H9 (cell line): ENCODE data around the gene RTP1. TPM values are rescaled to one million over a fixed set of nuclear protein-coding genes. Genes with fewer than 3 reads are reported as not detected.

Source experiments
- DNase-seq: peaks from one replicate; pipeline ENCODE4 v3.0.0-alpha.2; 2017
- H2AFZ ChIP-seq: one replicate; pipeline ENCODE4 v1.6.1; 2013; ENCODE audit warnings: mild to moderate bottlenecking, low read length, control low read depth, moderate library complexity
- H2AK5ac ChIP-seq: 2 replicates; pipeline ENCODE4 v1.6.1; 2013; ENCODE audit warnings: low read length, control low read depth, mixed read lengths; ENCODE audit not compliant: insufficient read length
- H2BK120ac ChIP-seq: one replicate; pipeline ENCODE4 v1.6.1; 2013; ENCODE audit warnings: low read depth, mild to moderate bottlenecking, low read length, control low read depth, inconsistent platforms; ENCODE audit not compliant: poor library complexity, severe bottlenecking
- H2BK12ac ChIP-seq: 2 replicates; pipeline ENCODE4 v1.6.1; 2013; ENCODE audit warnings: low read length, control low read depth, mixed read lengths, low read depth; ENCODE audit not compliant: insufficient read length
- H2BK15ac ChIP-seq: 2 replicates; pipeline ENCODE4 v1.6.1; 2013; ENCODE audit warnings: low read depth, low read length, control low read depth
- H2BK20ac ChIP-seq: one replicate; pipeline ENCODE4 v1.6.1; 2013; ENCODE audit warnings: low read depth, mild to moderate bottlenecking, low read length, control low read depth, inconsistent platforms; ENCODE audit not compliant: poor library complexity, severe bottlenecking
- H2BK5ac ChIP-seq: 2 replicates; pipeline ENCODE4 v1.6.1; 2013; ENCODE audit warnings: low read length, control low read depth, mixed read lengths; ENCODE audit not compliant: insufficient read length
- H3K14ac ChIP-seq: 2 replicates; pipeline ENCODE4 v1.6.1; 2013; ENCODE audit warnings: low read length, control low read depth; ENCODE audit not compliant: insufficient read depth
- H3K18ac ChIP-seq: 2 replicates; pipeline ENCODE4 v1.6.1; 2013; ENCODE audit warnings: low read depth, mild to moderate bottlenecking, mixed read lengths, low read length, control low read depth; ENCODE audit not compliant: insufficient read length
- H3K23ac ChIP-seq: 2 replicates; pipeline ENCODE4 v1.6.1; 2013; ENCODE audit warnings: low read length, control low read depth, mixed read lengths, low read depth; ENCODE audit not compliant: insufficient read length
- H3K23me2 ChIP-seq: 2 replicates; pipeline ENCODE4 v1.6.1; 2013; ENCODE audit warnings: low read depth, mild to moderate bottlenecking, mixed read lengths, low read length, control low read depth; ENCODE audit not compliant: insufficient read length, poor library complexity, severe bottlenecking
- H3K27ac ChIP-seq: 2 replicates; pipeline ENCODE4 v1.5.1; 2013; ENCODE audit warnings: low read length, control low read depth, mixed read lengths, low read depth; ENCODE audit not compliant: insufficient read length
- H3K27me3 ChIP-seq: 2 replicates; pipeline ENCODE4 v1.6.1; 2013; ENCODE audit warnings: low read length, control low read depth, inconsistent platforms; ENCODE audit not compliant: insufficient read depth
- H3K4ac ChIP-seq: 2 replicates; pipeline ENCODE4 v1.6.1; 2013; ENCODE audit warnings: low read depth, mild to moderate bottlenecking, control low read depth, inconsistent platforms, low read length, moderate library complexity
- H3K4me1 ChIP-seq: 2 replicates; pipeline ENCODE4 v1.6.1; 2013; ENCODE audit warnings: low read length, control low read depth, inconsistent platforms; ENCODE audit not compliant: insufficient read depth
- H3K4me2 ChIP-seq: 2 replicates; pipeline ENCODE4 v1.6.1; 2013; ENCODE audit warnings: low read length, control low read depth, mixed read lengths; ENCODE audit not compliant: insufficient read length, insufficient read depth
- H3K56ac ChIP-seq: 2 replicates; pipeline ENCODE4 v1.6.1; 2013; ENCODE audit warnings: low read depth, mild to moderate bottlenecking, mixed read lengths, low read length, control low read depth; ENCODE audit not compliant: insufficient read length
- H3K79me1 ChIP-seq: 2 replicates; pipeline ENCODE4 v1.6.1; 2013; ENCODE audit warnings: low read depth, mild to moderate bottlenecking, moderate library complexity, low read length, control low read depth, inconsistent platforms; ENCODE audit not compliant: insufficient read depth, poor library complexity, severe bottlenecking
- H3K79me2 ChIP-seq: 2 replicates; pipeline ENCODE4 v1.6.1; 2013; ENCODE audit warnings: low read length, control low read depth, inconsistent platforms; ENCODE audit not compliant: insufficient read depth
- H3K9ac ChIP-seq: 2 replicates; pipeline ENCODE4 v1.6.1; 2013; ENCODE audit warnings: low read length, control low read depth, mixed read lengths; ENCODE audit not compliant: insufficient read length; ENCODE audit errors: extremely low read depth
- H3K9me3 ChIP-seq: one replicate; pipeline ENCODE4 v1.6.1; 2013; ENCODE audit warnings: low read depth, low read length, inconsistent platforms; ENCODE audit not compliant: control insufficient read depth
- H3T11ph ChIP-seq: one replicate; pipeline ENCODE4 v1.6.1; 2013; ENCODE audit warnings: mild to moderate bottlenecking, low read length, control low read depth, inconsistent platforms
- H4K20me1 ChIP-seq: one replicate; pipeline ENCODE4 v1.6.1; 2013; ENCODE audit not compliant: control insufficient read depth, insufficient read length, insufficient read depth
- H4K5ac ChIP-seq: 2 replicates; pipeline ENCODE4 v1.6.1; 2013; ENCODE audit warnings: low read depth, mild to moderate bottlenecking, mixed read lengths, low read length, control low read depth; ENCODE audit not compliant: insufficient read length
- H4K8ac ChIP-seq: replicated peaks from 2 replicates; pipeline ENCODE4 v1.6.1; 2013; ENCODE audit warnings: low read length, control low read depth, mixed read lengths, low read depth; ENCODE audit not compliant: insufficient read length
- H4K91ac ChIP-seq: 2 replicates; pipeline ENCODE4 v1.6.1; 2013; ENCODE audit warnings: low read depth, mild to moderate bottlenecking, moderate library complexity, mixed read lengths, low read length, control low read depth; ENCODE audit not compliant: insufficient read length
- H3K27ac Mint-ChIP-seq, 3 experiments: 2 replicates in 2 of 3; 3 replicates in 1 of 3; pipeline ENCODE4 v1.8.0; 2020 to 2021; ENCODE audit warnings: mixed read lengths in 3 of 3, mild to moderate bottlenecking in 1 of 3, moderate library complexity in 1 of 3
- H3K27me3 Mint-ChIP-seq: 2 replicates; pipeline ENCODE4 v1.8.0; 2021; ENCODE audit warnings: low read depth, mild to moderate bottlenecking, moderate library complexity, mixed read lengths
- H3K36me3 Mint-ChIP-seq, 3 experiments: 2 replicates in 2 of 3; 3 replicates in 1 of 3; pipeline ENCODE4 v1.8.0; 2020 to 2021; ENCODE audit warnings: low read depth in 3 of 3, mixed read lengths in 3 of 3; ENCODE audit not compliant: insufficient read depth in 1 of 3
- H3K4me1 Mint-ChIP-seq, 2 experiments: 2 replicates each; pipeline ENCODE4 v1.8.0; 2020; ENCODE audit warnings: mixed read lengths in 2 of 2
- H3K4me3 Mint-ChIP-seq, 2 experiments: 2 replicates in 1 of 2; 3 replicates in 1 of 2; pipeline ENCODE4 v1.8.0; 2020 to 2021; ENCODE audit warnings: mild to moderate bottlenecking in 2 of 2, mixed read lengths in 2 of 2, moderate library complexity in 1 of 2
- H3K9me3 Mint-ChIP-seq, 2 experiments: 2 replicates in 1 of 2; 3 replicates in 1 of 2; pipeline ENCODE4 v1.8.0; 2020; ENCODE audit warnings: mild to moderate bottlenecking in 2 of 2, mixed read lengths in 2 of 2, moderate library complexity in 1 of 2
- CTCF ChIP-seq: fragments of 200-600 bp; sonication (generic); conservative IDR thresholded peaks from 3 replicates; pipeline ENCODE4 v1.8.0; 2021; ENCODE audit warnings: antibody characterized with exemption, mild to moderate bottlenecking
- WGBS: extraction: QIAGEN DNeasy Blood & Tissue Kit; methylation state at CpG from one replicate; pipeline ENCODE4 v1.1.7; 2013; ENCODE audit warnings: missing lambda C conversion rate, low lambda C conversion rate, mixed read lengths; ENCODE audit not compliant: insufficient read length; ENCODE audit errors: extremely low coverage; 5-methylcytosine and 5-hydroxymethylcytosine counted together
- total RNA-seq: library from RNA; stranded (reverse); gene quantifications from 2 replicates; pipeline ENCODE4 v1.2.1, GENCODE V29; 2021

RTP1 gene
- total RNA-seq, 1 experiment from 2014 or later = 6.6 TPM

GRCh38 chr3:187247398-187247797, 50.1 kb downstream of the RTP1 start:
- WGBS = no CpG with 5 or more reads among the region's 3 CpGs
- Mint-ChIP-seq H3K27me3 (peaks cover 2% of the 10 kb centered on the region), H3K27ac (no peak overlapping the region), H3K4me3 (no peak overlapping the region), H3K4me1 (peaks cover 20 to 30% of the 10 kb centered on the region in 2 experiments), H3K9me3 (peaks cover 0 to 3% of the 10 kb centered on the region in 2 experiments; a peak in 1 of 5 replicates), H3K36me3 (peaks cover 0 to 4% (median 3%) of the 10 kb centered on the region in 3 experiments; a peak in 3 of 7 replicates)
- Histone ChIP-seq H3K27ac (no peak overlapping the region), H4K20me1 (no peaks in the 10 kb centered on the region), H2BK5ac (no peak overlapping the region), H4K8ac (no peak overlapping the region), H2BK20ac (no peak overlapping the region), H4K91ac (no peak overlapping the region), H2BK12ac (no peak overlapping the region), H2BK15ac (no peak overlapping the region), H3K9ac (no peak overlapping the region), H3K4me1 (peaks cover 5% of the 10 kb centered on the region; the same call in 1 of the 2 replicates), H3K4ac (no peak overlapping the region), H2AK5ac (no peak overlapping the region), H3K23me2 (no peaks in the 10 kb centered on the region), H3T11ph (no peak overlapping the region), H3K23ac (no peak overlapping the region), H3K79me2 (no peaks in the 10 kb centered on the region), H2AFZ (no peak overlapping the region), H2BK120ac (no peak overlapping the region), H3K14ac (no peak overlapping the region), H3K79me1 (no peaks in the 10 kb centered on the region), H3K18ac (no peak overlapping the region), H3K27me3 (no peaks in the 10 kb centered on the region), H3K56ac (no peak overlapping the region), H4K5ac (no peak overlapping the region), H3K4me2 (no peak overlapping the region), H3K9me3 (no peaks in the 10 kb centered on the region)
- TF ChIP-seq CTCF = no peak
- DNase-seq = no peak

Other genes with a start within 250 kb of the RTP1 start
- 70.8 and 71.7 TPM in 2 replicates for gene RPL39L, start 58.0 kb upstream of the RTP1 start, total RNA-seq
- 1.0 and 1.1 TPM in 2 replicates for gene MASP1, start 94.3 kb downstream of the RTP1 start, total RNA-seq
- not detected in 2 replicates for gene RTP4, start 170.9 kb downstream of the RTP1 start, total RNA-seq